ENCODE measurements around the gene SIRT5.

Gene SIRT5

GRCh38 chr6:13638626-13639025, 64.2 kb downstream of the SIRT5 start:
- FAIRE-seq: no peak

GRCh38 chr6:13641315-13641714, 66.9 kb downstream of the SIRT5 start:
- peak; percentile 83 for FAIRE-seq

- no peak for FAIRE-seq
Observed at GRCh38 chr6:13643125-13643524, 68.7 kb downstream of the SIRT5 start.

- no peak for FAIRE-seq
Observed at GRCh38 chr6:13648850-13649249, 74.4 kb downstream of the SIRT5 start.

GRCh38 chr6:13649393-13649792, 75.0 kb downstream of the SIRT5 start:
- no peak for FAIRE-seq

GRCh38 chr6:13653296-13653695, 78.9 kb downstream of the SIRT5 start:
- FAIRE-seq: no peak

GRCh38 chr6:13654496-13654895, 80.1 kb downstream of the SIRT5 start:
- FAIRE-seq: no peak

GRCh38 chr6:13655700-13656099, 81.3 kb downstream of the SIRT5 start:
- FAIRE-seq: no peak

- FAIRE-seq: no peak
Observed at GRCh38 chr6:13660273-13660672, 85.9 kb downstream of the SIRT5 start.

GRCh38 chr6:13660893-13661292, 86.5 kb downstream of the SIRT5 start:
- no peak for FAIRE-seq

GRCh38 chr6:13661647-13662046, 87.2 kb downstream of the SIRT5 start:
- FAIRE-seq: no peak

- no peak for FAIRE-seq
Observed at GRCh38 chr6:13662651-13663334, 88.4 kb downstream of the SIRT5 start.

- FAIRE-seq: no peak
Observed at GRCh38 chr6:13663986-13664385, 89.6 kb downstream of the SIRT5 start.
